GM19395 (cell line): Measurements from ENCODE around the gene PUSL1.

Source experiments
- ATAC-seq: cut with Tn5 transposase; IDR thresholded peaks from one replicate; pipeline ENCODE4 v1.9.1; 2021; ENCODE audit warnings: mild to moderate bottlenecking, moderate library complexity; ENCODE audit not compliant: unreplicated experiment

PUSL1 gene

DNA sequence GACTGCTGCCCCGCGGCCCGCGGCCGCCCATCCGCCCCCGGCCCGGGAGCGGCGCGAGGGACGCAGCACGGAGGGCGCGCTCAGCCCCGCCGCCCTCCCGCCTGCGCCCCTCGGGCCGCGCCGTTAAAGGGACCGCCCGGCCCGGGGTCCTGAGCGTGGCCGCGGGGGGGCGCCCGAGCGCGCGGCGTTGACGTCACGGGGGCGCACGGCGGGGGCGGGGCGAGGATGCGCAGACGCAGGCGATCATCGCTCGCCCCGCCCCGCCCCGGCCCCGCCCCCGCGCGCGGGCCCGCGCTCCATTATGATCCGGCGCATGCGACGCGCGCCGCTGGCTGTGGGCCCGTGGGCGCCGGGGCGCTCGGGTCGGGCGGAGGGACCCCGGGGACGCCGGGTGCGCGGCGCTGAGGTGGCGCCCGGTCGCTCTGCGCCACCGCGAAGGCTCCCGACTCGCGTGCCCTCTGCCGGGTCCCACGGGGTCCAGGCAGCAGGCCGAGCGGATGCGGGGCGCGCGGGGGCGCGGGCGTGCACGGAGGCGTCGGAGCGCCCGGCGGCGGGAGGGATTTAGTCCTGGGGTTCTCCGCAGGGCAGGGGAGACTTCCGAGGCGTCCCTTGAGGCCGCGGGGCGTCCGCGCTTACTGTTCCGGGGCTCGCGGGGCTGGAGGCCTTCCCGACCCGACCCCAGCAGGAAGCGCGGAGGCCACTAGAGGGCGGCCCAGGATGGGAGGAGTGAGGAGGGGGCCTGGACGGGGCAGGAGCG is 41.0 kb downstream of the PUSL1 start, which contains the start of gene DVL1:
Gene DVL1 (minus strand): TSS at position 163 of the 757 bp plus-strand sequence. CDS start 353 bp downstream, outside the sequence.
- peak; percentile 46 for ATAC-seq

GRCh38 chr1:1351511-1352427 is 43.4 kb downstream of the PUSL1 start:
- no peak for ATAC-seq

- no peak for ATAC-seq
Measured at GRCh38 chr1:1352786-1353388, 44.5 kb downstream of the PUSL1 start.

DNA sequence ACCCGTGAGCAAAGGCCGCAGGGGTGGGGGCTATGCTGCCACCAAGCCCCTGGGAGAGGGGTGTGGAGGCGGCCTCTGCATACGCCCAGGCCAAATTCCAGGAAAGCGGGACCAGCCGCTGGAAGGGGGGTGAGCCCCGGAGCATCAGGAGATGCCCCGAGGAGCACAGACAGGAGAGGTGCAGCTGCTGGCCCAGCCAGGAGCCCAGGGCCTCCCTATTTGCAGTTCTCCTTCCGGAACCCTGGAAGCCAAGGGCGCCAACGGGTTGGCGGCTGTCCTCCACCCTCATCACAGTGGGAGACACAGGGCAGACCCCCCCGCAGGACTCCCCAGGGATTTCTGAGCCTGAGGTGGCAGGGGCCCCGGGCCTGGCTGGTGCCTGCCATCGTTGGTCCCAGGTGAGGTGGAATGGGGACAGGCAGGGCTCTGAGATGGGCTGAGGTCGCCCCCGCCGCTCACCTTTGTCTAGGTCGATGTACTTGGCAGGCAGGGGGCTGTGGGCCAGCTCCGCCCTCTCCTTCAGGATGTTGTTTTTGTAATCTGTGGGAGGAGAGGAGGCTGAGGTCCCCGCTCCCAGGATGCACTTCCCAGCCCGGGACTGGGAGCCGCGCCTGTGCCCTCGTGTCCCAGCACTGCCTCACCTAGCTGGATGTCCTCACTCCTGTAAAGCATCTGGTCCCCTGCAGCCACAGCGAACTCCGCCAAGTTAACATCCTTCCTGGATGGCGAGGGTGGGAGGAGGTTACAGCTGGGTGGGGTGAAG is 45.2 kb downstream of the PUSL1 start:
- no peak for ATAC-seq

DNA sequence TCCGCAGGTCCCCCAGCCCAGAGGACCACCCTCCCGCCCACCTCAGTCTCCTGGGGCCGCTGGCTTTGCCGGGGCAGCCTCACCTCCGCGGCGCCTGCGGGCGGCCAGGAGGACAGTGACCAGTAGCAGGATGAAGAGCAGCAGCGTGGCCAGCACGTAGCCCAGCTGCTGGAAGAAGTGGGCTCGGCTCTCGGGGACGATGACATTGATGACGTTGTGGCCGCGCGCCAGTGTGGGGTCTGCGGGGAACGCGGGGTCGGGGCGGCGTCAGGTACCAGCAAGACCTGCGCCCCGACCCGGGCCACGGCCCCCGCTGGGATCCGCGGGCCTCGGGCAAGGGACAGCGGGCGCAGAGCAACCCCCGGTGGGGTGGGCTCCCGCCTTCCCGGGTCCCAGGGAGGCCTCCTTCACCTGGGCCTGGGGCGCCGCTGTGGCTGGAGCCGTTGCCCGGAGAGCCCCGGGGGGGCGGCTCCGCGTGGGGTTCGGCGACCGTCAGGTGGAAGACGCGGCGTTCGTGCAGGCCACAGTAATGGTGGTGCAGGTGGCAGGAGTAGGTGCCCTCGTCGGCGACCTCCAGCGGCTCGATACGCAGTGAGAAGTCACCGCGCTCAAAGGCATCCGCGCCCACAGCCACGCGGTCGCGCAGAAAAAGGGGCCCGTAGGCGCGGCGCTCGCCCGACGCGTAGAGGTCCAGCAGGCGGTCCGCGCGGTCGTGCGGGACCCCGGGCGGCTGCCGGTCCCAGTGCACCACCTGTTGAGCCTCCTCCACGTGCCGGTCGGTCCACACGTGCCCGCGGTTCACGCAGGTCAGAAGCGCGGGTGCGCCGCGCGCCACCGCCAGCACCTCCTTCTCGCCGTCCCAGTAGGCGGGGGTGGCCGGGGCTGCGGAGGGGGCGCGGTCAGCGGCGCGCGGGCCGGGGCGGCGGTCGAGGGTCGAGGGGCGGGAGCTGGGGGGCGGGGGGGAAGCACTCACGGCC is 46.2 kb downstream of the PUSL1 start:
- no peak for ATAC-seq

DNA sequence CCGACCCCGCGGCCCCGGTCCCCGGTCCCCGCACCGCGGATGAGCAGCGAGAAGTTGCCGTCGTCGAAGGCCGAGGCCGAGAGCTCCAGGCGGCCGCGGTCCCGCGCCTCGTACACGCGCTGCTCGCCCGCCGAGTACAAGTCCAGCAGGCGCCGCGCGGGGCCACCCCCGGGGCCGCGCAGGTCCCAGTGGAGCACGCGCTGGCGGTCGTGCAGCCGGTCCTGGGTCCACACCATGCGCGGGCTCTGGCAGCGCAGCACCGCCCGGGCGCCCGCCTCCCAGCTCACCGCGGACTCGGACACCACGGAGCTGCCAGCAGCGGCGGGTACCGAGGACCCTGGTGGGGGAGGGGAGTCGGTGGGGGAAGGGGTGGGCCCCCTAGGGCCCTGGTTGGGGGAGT is 47.0 kb downstream of the PUSL1 start:
- ATAC-seq, result no peak

GRCh38 chr1:1356166-1356795 is 47.9 kb downstream of the PUSL1 start:
- no peak for ATAC-seq

GRCh38 chr1:1356796-1357401 is 48.5 kb downstream of the PUSL1 start:
- ATAC-seq, result no peak

- no peak for ATAC-seq
Measured at GRCh38 chr1:1357871-1358432, 49.6 kb downstream of the PUSL1 start.

DNA sequence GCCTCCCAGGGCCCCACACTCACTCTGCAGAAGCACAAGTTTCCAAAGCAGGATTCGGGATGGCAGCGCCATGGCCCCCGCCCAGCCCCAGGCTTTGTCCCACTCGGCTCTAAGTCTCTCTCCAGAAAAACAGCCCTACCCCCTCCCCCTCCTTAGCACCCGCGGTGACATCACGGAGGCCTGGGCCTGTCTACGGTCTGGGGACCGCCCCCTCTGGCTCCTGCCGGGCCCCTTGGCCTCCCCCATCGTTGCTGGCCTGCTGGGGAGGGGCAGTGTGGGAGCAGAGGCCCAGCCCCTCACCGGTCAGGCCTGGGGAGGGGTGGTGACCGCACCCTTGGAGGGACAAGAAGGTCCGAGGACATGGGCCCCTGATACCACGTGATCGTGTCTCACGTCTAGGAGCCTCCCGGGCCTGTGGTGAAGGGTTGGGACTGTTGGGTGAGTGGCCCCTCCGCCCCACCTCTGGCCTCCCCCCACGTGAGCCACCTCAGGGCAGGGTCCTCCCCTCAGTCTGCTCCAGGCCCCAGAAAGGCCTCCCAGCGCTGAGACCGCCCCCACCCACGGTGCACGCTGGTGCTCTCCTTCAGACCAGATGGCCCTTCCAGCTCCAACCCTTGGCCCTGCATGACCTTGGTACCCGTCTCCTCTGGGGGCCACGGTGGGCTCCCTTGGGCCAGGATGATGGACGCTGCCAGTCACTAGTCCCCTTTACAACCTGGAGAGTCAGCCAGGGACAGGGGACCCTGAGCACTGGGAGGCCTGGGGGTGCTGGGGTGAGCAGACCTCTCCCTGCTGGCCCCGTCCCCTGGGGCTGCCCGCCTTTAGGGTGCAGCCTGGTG is 50.3 kb downstream of the PUSL1 start, which contains the start of gene MXRA8:
Gene MXRA8 (minus strand): TSS at position 123 of the 839 bp plus-strand sequence. CDS start 51 bp downstream, at position 72.
- no peak for ATAC-seq

DNA sequence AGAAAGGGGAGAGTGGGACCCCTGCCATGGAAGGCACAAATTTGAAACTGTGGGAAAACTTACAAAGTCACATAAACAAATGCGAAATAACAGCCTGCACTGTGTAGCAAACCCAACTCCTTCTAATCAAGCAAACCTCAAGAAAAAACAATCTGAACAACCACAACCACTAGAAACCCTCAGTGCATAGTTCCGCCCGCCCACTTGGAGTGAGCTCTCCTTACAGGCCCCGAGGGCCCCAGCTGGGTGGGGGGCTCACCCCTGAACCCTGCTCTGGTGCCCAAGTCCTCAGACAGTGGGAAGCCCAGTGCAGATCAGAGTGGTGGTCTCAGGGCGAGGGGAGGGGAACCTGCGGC is 50.9 kb downstream of the PUSL1 start:
- ATAC-seq, result no peak

DNA sequence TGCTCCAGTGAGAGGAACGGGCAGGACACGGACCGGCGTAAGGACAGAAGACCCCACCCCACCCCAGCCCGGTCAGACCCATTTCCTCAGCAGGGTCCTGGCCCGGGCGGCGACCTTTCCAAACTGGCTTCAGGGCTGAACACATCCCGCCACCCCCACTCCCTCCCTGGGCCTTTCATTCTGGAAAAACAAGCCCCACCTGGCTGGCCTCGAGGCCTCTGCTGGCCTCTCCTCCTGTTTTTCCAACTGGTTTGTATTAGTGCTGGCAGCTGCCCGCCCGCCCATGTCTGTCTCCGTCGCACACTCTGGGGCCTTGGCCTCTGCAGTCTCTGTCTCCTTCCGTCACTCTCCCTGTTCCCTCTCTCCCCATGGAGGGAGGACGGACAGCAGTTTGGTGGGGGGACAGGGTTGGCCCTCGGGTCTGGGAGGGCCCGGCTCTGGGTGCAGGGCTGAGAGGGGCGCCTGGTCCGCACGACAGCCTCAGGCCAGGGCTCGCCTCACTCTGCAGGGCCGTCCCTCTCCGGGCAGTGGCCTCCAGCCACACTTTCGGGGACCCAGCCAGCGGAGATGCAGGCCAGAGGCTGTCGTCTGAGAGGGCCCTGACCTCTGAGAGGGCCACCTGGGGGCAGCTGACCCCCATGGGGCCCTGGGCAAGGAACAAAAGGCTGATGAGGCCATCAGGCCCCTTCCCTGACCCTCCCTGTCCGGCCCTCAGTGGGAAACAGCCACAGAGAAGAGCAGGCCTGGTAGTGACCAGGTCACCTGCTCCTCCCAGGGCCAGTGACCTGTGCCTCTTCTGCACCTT is 51.5 kb downstream of the PUSL1 start:
- ATAC-seq, result no peak

DNA sequence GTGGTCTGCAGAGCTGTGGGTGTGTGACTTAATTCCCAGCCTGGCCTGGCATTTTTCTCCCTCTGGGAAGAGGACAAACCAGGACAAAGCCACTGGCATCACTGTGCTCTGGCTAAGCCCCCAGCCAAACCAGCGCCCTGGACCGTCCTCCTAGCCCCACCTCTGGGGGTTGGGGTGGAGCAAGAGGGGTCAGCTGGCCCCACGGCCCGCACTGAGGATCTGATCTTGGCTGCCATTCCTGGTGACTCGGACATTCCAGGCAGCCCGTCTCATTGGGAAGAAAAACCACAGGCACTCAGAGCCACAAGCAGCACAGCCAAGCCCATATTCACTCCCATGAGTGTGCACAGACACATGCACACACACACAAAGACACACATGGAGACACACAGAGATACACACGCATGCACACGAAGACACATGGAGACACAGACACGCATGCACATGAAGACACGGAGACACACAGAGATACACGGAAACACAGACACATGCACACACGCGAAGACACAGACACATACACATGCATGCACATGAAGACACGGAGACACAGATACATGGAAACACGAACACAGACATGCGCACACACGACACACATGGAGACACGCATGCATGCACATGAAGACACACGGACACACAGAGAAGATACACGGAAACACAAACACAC is 52.2 kb downstream of the PUSL1 start:
- no peak for ATAC-seq
